Measurements from ENCODE around the gene GAK.

GAK gene

GRCh38 chr4:830601-831482 is 101.3 kb downstream of the GAK start:
- no peak for DNase-seq (ENCODE audit: low read depth in 3 of 3)

GRCh38 chr4:829761-830600 is 102.1 kb downstream of the GAK start:
- no peak for DNase-seq (ENCODE audit: low read depth in 3 of 3)

GRCh38 chr4:829291-829690 is 102.8 kb downstream of the GAK start:
- DNase-seq (ENCODE audit: low read depth in 3 of 3): no peak

GRCh38 chr4:828641-829271 is 103.4 kb downstream of the GAK start:
- DNase-seq (ENCODE audit: low read depth in 3 of 3): no peak

GRCh38 chr4:827209-828081 is 104.7 kb downstream of the GAK start:
- no peak for DNase-seq (ENCODE audit: low read depth in 3 of 3)

- DNase-seq (ENCODE audit: low read depth in 3 of 3): no peak
Observed at GRCh38 chr4:826508-827208, 105.5 kb downstream of the GAK start.

- DNase-seq (ENCODE audit: low read depth in 3 of 3): no peak
Observed at GRCh38 chr4:825971-826330, 106.2 kb downstream of the GAK start, which contains the start of gene CPLX1. Gene CPLX1, minus strand, starts transcription at chr4:826129. Its CDS starts 1,607 bp downstream, at chr4:824522.

- DNase-seq (ENCODE audit: low read depth in 3 of 3): peak in 1 of 3 experiments; percentile 15
Observed at GRCh38 chr4:825063-825970, 106.8 kb downstream of the GAK start.

GRCh38 chr4:824461-825062 is 107.6 kb downstream of the GAK start:
- no peak for DNase-seq (ENCODE audit: low read depth in 3 of 3)

GRCh38 chr4:823761-824460 is 108.2 kb downstream of the GAK start:
- no peak for DNase-seq (ENCODE audit: low read depth in 3 of 3)

- DNase-seq (ENCODE audit: low read depth in 3 of 3): no peak
Observed at GRCh38 chr4:823176-823760, 108.8 kb downstream of the GAK start.

GRCh38 chr4:822361-823175 is 109.5 kb downstream of the GAK start:
- no peak for DNase-seq (ENCODE audit: low read depth in 3 of 3)

GRCh38 chr4:821631-822030 is 110.5 kb downstream of the GAK start:
- DNase-seq (ENCODE audit: low read depth in 3 of 3): no peak

- no peak for DNase-seq (ENCODE audit: low read depth in 3 of 3)
Observed at GRCh38 chr4:821181-821591, 110.9 kb downstream of the GAK start.

- DNase-seq (ENCODE audit: low read depth in 3 of 3): no peak
Observed at GRCh38 chr4:820230-821172, 111.6 kb downstream of the GAK start.

Data from stimulated activated CD4-positive, alpha-beta T cell treated with anti-CD3 and anti-CD28 coated beads, TNF-alpha, amount 100 ng/mL, for 4 hours (primary cell).